ENCODE measurements around the gene KLF7.

DNA sequence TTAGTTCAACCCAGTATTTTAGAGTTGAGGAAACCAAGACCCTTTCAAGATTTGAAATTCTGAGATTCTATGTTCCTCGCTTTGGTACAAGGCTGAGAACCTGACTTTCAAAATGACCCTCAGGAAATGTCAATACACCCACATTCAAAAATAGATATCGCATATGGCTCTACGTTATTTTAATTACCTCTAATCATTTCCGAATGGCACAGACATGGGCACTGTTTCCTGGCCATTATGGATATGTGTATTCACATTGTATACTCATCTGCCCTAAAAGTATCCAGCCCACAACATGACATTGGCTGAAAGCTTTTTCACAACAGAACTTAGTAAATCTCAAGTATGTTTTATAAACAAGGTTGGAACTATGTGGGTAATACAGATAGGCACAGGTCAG, 6.7 kb downstream of the KLF7 start:
- TF ChIP-seq, protein P1, sequence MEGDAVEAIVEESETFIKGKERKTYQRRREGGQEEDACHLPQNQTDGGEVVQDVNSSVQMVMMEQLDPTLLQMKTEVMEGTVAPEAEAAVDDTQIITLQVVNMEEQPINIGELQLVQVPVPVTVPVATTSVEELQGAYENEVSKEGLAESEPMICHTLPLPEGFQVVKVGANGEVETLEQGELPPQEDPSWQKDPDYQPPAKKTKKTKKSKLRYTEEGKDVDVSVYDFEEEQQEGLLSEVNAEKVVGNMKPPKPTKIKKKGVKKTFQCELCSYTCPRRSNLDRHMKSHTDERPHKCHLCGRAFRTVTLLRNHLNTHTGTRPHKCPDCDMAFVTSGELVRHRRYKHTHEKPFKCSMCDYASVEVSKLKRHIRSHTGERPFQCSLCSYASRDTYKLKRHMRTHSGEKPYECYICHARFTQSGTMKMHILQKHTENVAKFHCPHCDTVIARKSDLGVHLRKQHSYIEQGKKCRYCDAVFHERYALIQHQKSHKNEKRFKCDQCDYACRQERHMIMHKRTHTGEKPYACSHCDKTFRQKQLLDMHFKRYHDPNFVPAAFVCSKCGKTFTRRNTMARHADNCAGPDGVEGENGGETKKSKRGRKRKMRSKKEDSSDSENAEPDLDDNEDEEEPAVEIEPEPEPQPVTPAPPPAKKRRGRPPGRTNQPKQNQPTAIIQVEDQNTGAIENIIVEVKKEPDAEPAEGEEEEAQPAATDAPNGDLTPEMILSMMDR (IDR thresholded peaks at IDR 0.05): no peak
- TF ChIP-seq, protein P2, sequence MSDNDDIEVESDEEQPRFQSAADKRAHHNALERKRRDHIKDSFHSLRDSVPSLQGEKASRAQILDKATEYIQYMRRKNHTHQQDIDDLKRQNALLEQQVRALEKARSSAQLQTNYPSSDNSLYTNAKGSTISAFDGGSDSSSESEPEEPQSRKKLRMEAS (IDR thresholded peaks at IDR 0.05): no peak
- TF ChIP-seq KDM1A (IDR thresholded peaks at IDR 0.05; ENCODE audit: low read depth): no peak
- TF ChIP-seq, protein P3, sequence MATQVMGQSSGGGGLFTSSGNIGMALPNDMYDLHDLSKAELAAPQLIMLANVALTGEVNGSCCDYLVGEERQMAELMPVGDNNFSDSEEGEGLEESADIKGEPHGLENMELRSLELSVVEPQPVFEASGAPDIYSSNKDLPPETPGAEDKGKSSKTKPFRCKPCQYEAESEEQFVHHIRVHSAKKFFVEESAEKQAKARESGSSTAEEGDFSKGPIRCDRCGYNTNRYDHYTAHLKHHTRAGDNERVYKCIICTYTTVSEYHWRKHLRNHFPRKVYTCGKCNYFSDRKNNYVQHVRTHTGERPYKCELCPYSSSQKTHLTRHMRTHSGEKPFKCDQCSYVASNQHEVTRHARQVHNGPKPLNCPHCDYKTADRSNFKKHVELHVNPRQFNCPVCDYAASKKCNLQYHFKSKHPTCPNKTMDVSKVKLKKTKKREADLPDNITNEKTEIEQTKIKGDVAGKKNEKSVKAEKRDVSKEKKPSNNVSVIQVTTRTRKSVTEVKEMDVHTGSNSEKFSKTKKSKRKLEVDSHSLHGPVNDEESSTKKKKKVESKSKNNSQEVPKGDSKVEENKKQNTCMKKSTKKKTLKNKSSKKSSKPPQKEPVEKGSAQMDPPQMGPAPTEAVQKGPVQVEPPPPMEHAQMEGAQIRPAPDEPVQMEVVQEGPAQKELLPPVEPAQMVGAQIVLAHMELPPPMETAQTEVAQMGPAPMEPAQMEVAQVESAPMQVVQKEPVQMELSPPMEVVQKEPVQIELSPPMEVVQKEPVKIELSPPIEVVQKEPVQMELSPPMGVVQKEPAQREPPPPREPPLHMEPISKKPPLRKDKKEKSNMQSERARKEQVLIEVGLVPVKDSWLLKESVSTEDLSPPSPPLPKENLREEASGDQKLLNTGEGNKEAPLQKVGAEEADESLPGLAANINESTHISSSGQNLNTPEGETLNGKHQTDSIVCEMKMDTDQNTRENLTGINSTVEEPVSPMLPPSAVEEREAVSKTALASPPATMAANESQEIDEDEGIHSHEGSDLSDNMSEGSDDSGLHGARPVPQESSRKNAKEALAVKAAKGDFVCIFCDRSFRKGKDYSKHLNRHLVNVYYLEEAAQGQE (IDR thresholded peaks at IDR 0.05): no peak
- no peak for TF ChIP-seq NPAS2 (CRISPR knock-in tag; IDR thresholded peaks at IDR 0.05; ENCODE audit: borderline replicate concordance)

Measured in A549 (cell line).